Small intestine (tissue), 7 donors: ENCODE measurements around the gene CRYZ. TPM values are rescaled to one million over a fixed set of nuclear protein-coding genes. Genes with fewer than 3 reads are reported as not detected.

Experiments used
- DNase-seq, 2 donors: peaks; one replicate each; pipeline versions ENCODE4 v3.0.0 to v3.0.0-alpha.2; 2013
- FAIRE-seq: peaks from 2 replicates; lab custom pipeline; 2012; peaks lifted over from hg19 to GRCh38; lab: Jason Lieb, UNC
- H3K27ac ChIP-seq, 3 donors: one replicate each; pipeline ENCODE4 v1.5.1; 2013; ENCODE audit warnings: low read length in 2 of 3, mild to moderate bottlenecking in 2 of 3, control low read depth in 1 of 3, inconsistent platforms in 1 of 3, low read depth in 1 of 3, moderate library complexity in 1 of 3
- H3K27me3 ChIP-seq, 3 donors: one replicate each; pipeline ENCODE4 v1.6.1; 2013; ENCODE audit warnings: low read length in 3 of 3, inconsistent platforms in 1 of 3; ENCODE audit not compliant: control insufficient read depth in 3 of 3, insufficient read depth in 3 of 3
- H3K36me3 ChIP-seq, 3 donors: one replicate each; pipeline ENCODE4 v1.6.1; 2013; ENCODE audit warnings: low read length in 3 of 3, inconsistent platforms in 1 of 3, low read depth in 1 of 3, mild to moderate bottlenecking in 1 of 3, moderate library complexity in 1 of 3; ENCODE audit not compliant: control insufficient read depth in 3 of 3, insufficient read depth in 2 of 3
- H3K4me1 ChIP-seq, 3 donors: one replicate each; pipeline ENCODE4 v1.6.1; 2013; ENCODE audit warnings: low read length in 2 of 3, inconsistent platforms in 1 of 3, low read depth in 1 of 3, mild to moderate bottlenecking in 1 of 3, moderate library complexity in 1 of 3; ENCODE audit not compliant: control insufficient read depth in 3 of 3, insufficient read depth in 2 of 3
- H3K4me3 ChIP-seq, 3 donors: one replicate each; pipeline ENCODE4 v1.5.1; 2013; ENCODE audit warnings: low read length in 3 of 3, control low read depth in 1 of 3, inconsistent platforms in 1 of 3, low read depth in 1 of 3, mild to moderate bottlenecking in 1 of 3, moderate library complexity in 1 of 3
- H3K9me3 ChIP-seq, 2 donors: one replicate each; pipeline ENCODE4 v1.6.1; 2013; ENCODE audit warnings: low read depth in 1 of 2, low read length in 1 of 2; ENCODE audit not compliant: control insufficient read depth in 2 of 2, insufficient read depth in 1 of 2
- WGBS, 3 donors: extraction: QIAGEN DNeasy Blood & Tissue Kit; methylation state at CpG; one replicate each; pipeline ENCODE4 v1.1.7; 2013; 5-methylcytosine and 5-hydroxymethylcytosine counted together
- polyA plus RNA-seq, 4 donors: library from polyadenylated mRNA; stranded (reverse) in 3 of 4; unstranded in 1 of 4; fragments of 200-250 nt in 3 of 4; fragments of 120-200 nt in 1 of 4; gene quantifications; one replicate each; pipeline versions ENCODE4 v1.2.1 to v1.2.3, GENCODE V29; 2013
- donor health status: healthy with polysubstance abuse.
- donor health status: control.
- donor health status: control.
- donor health status: Bipolar disorder and iron deficiency.
- donor health status: healthy.

CRYZ gene
- polyA plus RNA-seq, 4 donors: 28.7 to 157 (median 81.5) TPM

DNA sequence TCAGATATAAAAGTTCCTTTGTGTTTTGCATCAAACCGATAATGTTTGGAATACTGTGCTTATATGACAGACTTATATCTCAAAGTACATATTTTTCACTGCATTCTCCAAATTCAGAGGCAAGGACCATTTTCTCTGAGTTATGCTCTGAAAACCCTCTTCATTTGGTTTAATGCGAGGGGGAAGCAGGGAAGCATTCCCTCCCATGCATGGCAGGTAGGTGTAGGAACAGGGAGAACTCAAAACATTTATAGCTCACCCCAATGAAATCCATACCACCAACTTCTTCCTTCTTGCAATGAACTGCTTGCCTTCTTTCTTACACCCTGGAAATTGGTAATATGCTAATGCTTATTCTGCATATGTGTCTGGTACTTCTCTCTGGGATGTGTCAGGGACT lies 48.5 kb downstream of the CRYZ start:
- DNase-seq (no peak), FAIRE-seq (no peak)
- 84 to 92% (median 88%) methylated on average over 2 of the region's 2 CpGs for WGBS, 3 donors
- no peak overlapping the region for H3K4me3 ChIP-seq
- no peaks in the 10 kb centered on the region for H3K36me3 ChIP-seq
- no peak overlapping the region for H3K27ac ChIP-seq
- no peaks in the 10 kb centered on the region for H3K4me1 ChIP-seq
- H3K27me3 ChIP-seq: no peaks in the 10 kb centered on the region
- no peaks in the 10 kb centered on the region for H3K9me3 ChIP-seq

DNA sequence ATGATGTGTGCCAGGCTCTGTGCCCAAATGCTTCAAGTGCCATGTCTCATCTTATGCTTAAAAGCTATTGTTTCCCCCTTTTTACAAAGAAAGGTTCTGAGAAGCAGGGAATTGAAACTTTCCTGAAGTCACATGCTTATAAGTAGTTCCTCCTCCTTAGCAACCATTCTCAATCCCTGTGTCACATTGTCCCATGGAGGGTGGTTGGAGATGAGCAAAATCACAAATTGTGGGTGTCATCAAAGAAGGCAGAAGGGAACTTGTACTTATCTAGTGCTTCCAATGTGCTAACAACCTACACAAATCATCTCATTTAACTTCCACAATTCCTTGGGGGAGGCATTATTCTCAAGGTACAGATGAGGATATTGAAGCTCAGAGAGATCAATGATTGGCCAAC lies 49.2 kb downstream of the CRYZ start:
- Histone ChIP-seq H3K9me3 (no peaks in the 10 kb centered on the region), H3K36me3 (no peaks in the 10 kb centered on the region), H3K4me1 (no peaks in the 10 kb centered on the region), H3K27me3 (no peaks in the 10 kb centered on the region), H3K4me3 (no peak overlapping the region), H3K27ac (no peak overlapping the region)
- no peak for FAIRE-seq
- DNase-seq: no peak

DNA sequence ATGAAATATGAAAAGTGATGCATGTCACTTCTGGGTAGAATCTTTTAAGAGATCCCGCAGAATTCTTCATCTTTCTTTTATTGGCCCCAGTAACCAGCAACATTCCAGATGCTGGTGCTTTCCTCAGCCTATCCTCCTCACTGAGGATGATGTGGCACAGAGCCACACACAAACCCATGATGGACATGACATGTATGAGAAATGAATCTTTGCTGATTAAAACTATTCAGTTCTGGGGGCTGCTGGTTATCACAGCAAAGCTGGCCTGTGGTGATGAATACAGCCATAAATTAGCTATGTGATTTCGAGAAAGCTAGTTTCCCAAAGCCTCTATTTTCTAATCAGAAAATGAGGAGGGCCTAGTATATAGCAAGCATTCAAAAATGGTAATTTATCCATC lies 51.0 kb downstream of the CRYZ start:
- no peak for FAIRE-seq
- 73 to 91% (median 84%) methylated on average over 2 of the region's 2 CpGs for WGBS, 3 donors
- Histone ChIP-seq H3K27ac (no peak overlapping the region), H3K27me3 (no peaks in the 10 kb centered on the region), H3K4me1 (no peaks in the 10 kb centered on the region), H3K9me3 (no peaks in the 10 kb centered on the region), H3K36me3 (no peaks in the 10 kb centered on the region), H3K4me3 (no peak overlapping the region)
- DNase-seq: no peak

DNA sequence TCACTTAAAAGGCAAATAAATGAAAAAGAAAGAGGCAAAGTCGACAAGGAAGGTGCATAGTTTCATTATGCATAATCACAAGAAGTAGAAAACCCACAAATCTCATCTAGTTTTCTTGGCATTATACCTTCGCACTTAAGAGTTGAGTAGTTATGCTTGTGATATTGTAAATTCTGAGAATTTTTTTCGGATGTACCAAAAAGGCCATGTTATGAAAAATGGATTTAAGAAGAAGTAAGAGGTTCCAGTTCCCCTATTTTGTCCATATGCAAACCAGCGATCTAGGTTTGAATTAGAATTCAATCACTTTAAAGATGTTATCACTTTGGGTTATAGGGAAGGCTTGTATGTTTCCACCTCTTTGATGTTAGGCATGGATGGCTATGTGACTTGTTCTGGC lies 51.4 kb downstream of the CRYZ start:
- WGBS, 3 donors: 66 to 79% (median 73%) methylated on average over 4 of the region's 4 CpGs
- Histone ChIP-seq H3K36me3 (no peaks in the 10 kb centered on the region), H3K4me1 (no peaks in the 10 kb centered on the region), H3K9me3 (no peaks in the 10 kb centered on the region), H3K27me3 (no peaks in the 10 kb centered on the region), H3K4me3 (no peak overlapping the region), H3K27ac (no peak overlapping the region)
- no peak for DNase-seq
- no peak for FAIRE-seq

DNA sequence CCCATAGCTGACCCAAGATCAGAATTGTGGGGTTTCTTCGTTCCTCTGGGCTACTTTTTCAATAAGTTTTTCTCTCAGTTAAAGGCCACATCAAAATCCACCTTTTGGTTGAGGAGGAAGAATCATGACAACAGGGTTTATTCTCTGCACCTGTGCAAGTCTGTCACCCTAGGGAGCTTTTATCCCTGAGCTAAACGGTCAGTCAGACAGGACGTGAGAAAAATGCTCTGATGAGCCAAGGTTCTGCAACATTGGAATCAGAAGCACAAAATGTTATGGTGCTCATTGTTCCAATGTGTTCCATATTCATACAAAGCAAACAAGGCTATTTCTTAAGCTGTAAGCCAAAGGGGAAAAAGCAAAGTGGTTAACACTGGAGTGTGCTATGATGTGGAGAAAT lies 51.8 kb downstream of the CRYZ start:
- Histone ChIP-seq H3K4me3 (no peak overlapping the region), H3K36me3 (no peaks in the 10 kb centered on the region), H3K4me1 (no peaks in the 10 kb centered on the region), H3K27ac (no peak overlapping the region), H3K27me3 (no peaks in the 10 kb centered on the region), H3K9me3 (no peaks in the 10 kb centered on the region)
- WGBS, 3 donors: 62 to 72% (median 65%) methylated on average over 3 of the region's 3 CpGs
- no peak for DNase-seq
- FAIRE-seq: no peak

DNA sequence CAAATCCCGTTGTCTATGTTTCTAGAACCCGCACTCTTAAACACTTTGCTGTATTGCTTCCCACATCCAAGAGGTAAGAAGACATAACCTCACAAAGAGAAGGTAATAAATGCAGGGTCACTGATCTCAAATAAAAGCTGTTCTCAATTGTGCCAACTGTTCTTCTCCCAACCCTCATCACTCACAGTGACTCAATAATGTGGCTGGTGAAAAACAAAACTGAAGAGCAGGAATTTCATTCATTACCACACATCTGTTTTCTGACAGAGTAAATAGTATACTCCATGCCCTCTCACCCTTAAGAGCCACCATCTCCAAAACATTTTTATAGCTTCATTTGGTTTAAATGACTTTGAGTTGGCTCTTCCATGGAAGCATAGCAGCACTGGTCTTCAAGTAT lies 53.0 kb downstream of the CRYZ start:
- WGBS, 3 donors: 93 to 98% (median 96%) methylated on average over 2 of the region's 2 CpGs
- no peak for FAIRE-seq

DNA sequence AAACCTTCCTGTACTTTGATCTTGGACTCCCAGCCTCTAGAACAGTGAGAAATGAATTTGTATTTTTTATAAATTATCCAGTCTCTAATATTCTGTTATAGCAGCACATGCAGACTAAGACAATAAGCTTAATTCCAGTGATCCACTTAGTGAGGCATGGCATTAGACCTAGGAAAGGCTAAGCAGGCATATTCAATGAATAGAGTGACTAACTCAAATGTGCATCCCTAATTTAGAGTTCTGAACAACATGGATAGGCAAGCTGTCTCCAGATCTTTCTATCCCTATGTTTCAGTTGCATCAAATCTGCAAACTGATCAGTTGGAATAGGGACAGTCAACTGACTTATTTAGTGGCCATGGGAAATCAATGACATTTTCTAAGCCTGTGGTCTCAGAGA lies 54.9 kb downstream of the CRYZ start:
- Histone ChIP-seq H3K27ac (no peak overlapping the region), H3K36me3 (no peaks in the 10 kb centered on the region), H3K4me3 (no peak overlapping the region), H3K9me3 (no peaks in the 10 kb centered on the region), H3K27me3 (peaks cover 0 to 9% (median 6%) of the 10 kb centered on the region in 3 donors), H3K4me1 (no peaks in the 10 kb centered on the region)
- DNase-seq (no peak), FAIRE-seq (no peak)

More for the DNA sequence above, 53.0 kb downstream of the CRYZ start:
- no peaks in the 10 kb centered on the region for H3K27me3 ChIP-seq
- H3K4me1 ChIP-seq: no peaks in the 10 kb centered on the region
- H3K9me3 ChIP-seq: no peaks in the 10 kb centered on the region
- no peak overlapping the region for H3K27ac ChIP-seq
- DNase-seq: no peak
- H3K36me3 ChIP-seq: no peaks in the 10 kb centered on the region
- no peak overlapping the region for H3K4me3 ChIP-seq

DNA sequence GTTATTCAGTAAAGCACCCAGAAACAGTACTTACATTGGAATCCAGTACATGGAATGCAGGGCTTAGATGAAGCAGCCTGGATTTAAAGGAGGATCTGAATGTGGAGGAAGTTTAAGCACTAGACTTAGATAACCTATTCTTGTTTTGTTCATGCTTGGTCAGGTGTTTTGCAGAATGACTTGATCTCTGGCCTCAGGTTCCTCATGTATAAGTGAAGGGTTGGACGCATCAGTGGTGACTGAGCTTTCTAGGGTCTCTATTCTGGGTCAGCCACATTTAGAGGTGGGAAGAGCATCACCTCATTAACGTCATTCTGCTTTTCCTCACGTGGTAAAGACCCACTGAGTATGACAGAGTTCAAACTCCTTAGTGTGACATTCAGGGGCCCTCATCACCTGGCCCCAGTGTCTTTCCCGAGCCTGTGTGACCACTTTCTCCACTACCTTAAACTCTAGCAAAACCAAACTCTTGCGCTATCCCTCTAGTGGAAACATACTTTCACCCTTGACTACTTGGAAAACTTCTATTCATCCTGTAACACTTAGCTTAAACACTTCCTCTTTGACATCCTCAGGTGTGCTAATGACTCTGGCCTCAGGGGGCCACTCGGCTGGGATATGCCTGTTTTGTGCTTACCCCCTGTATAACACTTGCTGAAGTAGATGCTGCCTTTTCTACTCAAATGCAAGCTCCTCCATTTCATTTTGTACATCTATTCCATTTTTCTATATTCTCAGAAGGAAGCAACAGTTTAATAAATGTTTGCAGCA lies 58.4 kb downstream of the CRYZ start:
- Histone ChIP-seq H3K27ac (no peak overlapping the region), H3K36me3 (no peaks in the 10 kb centered on the region), H3K27me3 (peaks cover 0 to 9% (median 6%) of the 10 kb centered on the region in 3 donors), H3K4me1 (no peaks in the 10 kb centered on the region), H3K9me3 (no peaks in the 10 kb centered on the region), H3K4me3 (no peak overlapping the region)
- FAIRE-seq (no peak), DNase-seq (no peak)
- 50 to 66% (median 60%) methylated on average over 6 of the region's 6 CpGs for WGBS, 3 donors
